Stimulated activated CD4-positive, alpha-beta T cell treated with anti-CD3 and anti-CD28 coated beads, Interleukin-4, amount 100 ng/mL, for 4 hours (primary cell): Measurements from ENCODE around the gene NAB2.
"Not testable (repeated sequence)": the region's sequence is repeated elsewhere in the genome, so short reads cannot be mapped to it uniquely, and the experiment has no call there.

Experiments
- DNase-seq, 2 experiments: peaks; one replicate each; pipeline ENCODE4 v3.0.0-alpha.2; 2020

Gene NAB2

GRCh38 chr12:57088354-57089270 is at the start of gene NAB2:
Gene NAB2 (plus strand): TSS chr12:57089114. CDS start chr12:57089272, 158 bp downstream.
- DNase-seq = peak; percentile 85 to 89

GRCh38 chr12:57040211-57040610 is 48.7 kb upstream of the NAB2 start:
- no peak for DNase-seq

GRCh38 chr12:57040750-57041149 is 48.2 kb upstream of the NAB2 start:
- DNase-seq = no peak

- no peak for DNase-seq
Observed at GRCh38 chr12:57042695-57043094, 46.2 kb upstream of the NAB2 start.

GRCh38 chr12:57044468-57044867 is 44.4 kb upstream of the NAB2 start:
- DNase-seq = no peak

- DNase-seq = no peak
Observed at GRCh38 chr12:57044889-57045288, 44.0 kb upstream of the NAB2 start.

GRCh38 chr12:57046086-57046791 is 42.7 kb upstream of the NAB2 start:
- no peak for DNase-seq

GRCh38 chr12:57046947-57047890 is 41.7 kb upstream of the NAB2 start:
- no peak for DNase-seq

- no peak for DNase-seq
Observed at GRCh38 chr12:57047981-57048380, 40.9 kb upstream of the NAB2 start.

GRCh38 chr12:57048423-57049118 is 40.3 kb upstream of the NAB2 start:
- no peak for DNase-seq

- DNase-seq = no peak
Observed at GRCh38 chr12:57049119-57049446, 39.8 kb upstream of the NAB2 start.

GRCh38 chr12:57049890-57050289 is 39.0 kb upstream of the NAB2 start, which contains the start of gene MYO1A:
Gene MYO1A (minus strand): TSS chr12:57050129. CDS start chr12:57048323, 1,806 bp downstream.
- no peak for DNase-seq

GRCh38 chr12:57051011-57051410 is 37.9 kb upstream of the NAB2 start:
- DNase-seq = no peak

- DNase-seq = not testable (repeated sequence)
Observed at GRCh38 chr12:57053146-57053545, 35.8 kb upstream of the NAB2 start.

GRCh38 chr12:57053901-57054300 is 35.0 kb upstream of the NAB2 start:
- not testable (repeated sequence) for DNase-seq

- DNase-seq = no peak
Observed at GRCh38 chr12:57055824-57056223, 33.1 kb upstream of the NAB2 start.

GRCh38 chr12:57057067-57057751 is 31.7 kb upstream of the NAB2 start:
- no peak for DNase-seq

GRCh38 chr12:57058454-57058853 is 30.5 kb upstream of the NAB2 start:
- DNase-seq = no peak

GRCh38 chr12:57063991-57064685 is 24.8 kb upstream of the NAB2 start:
- peak; percentile 9 to 68 for DNase-seq

- no peak for DNase-seq
Observed at GRCh38 chr12:57066245-57066644, 22.7 kb upstream of the NAB2 start.

- DNase-seq = peak in 1 of 2 experiments; percentile 56
Observed at GRCh38 chr12:57069523-57069922, 19.4 kb upstream of the NAB2 start.
